HepG2 (cell line): ENCODE data around the gene KCNA1.

Source experiments
- BRF2 ChIP-seq: sonication (generic); formaldehyde crosslinking; IDR thresholded peaks from 2 replicates; pipeline ENCODE4 v1.8.1; 2022; ENCODE audit warnings: mild to moderate bottlenecking, missing genetic modification reagents
- CC2D1A ChIP-seq: sonication (generic); formaldehyde crosslinking; IDR thresholded peaks from 2 replicates; pipeline ENCODE4 v1.8.1; 2023; ENCODE audit warnings: mild to moderate bottlenecking, missing genetic modification reagents
- CREM ChIP-seq, 2 experiments: sonication (generic) in 1 of 2; formaldehyde crosslinking in 1 of 2; IDR thresholded peaks; 2 replicates each; pipeline versions ENCODE4 v1.4.0 to v1.6.1; 2016 to 2020; ENCODE audit warnings: antibody characterized with exemption in 1 of 2, mild to moderate bottlenecking in 1 of 2, missing genetic modification reagents in 1 of 2
- EP300 ChIP-seq, 3 experiments: sonication (generic) in 1 of 3; formaldehyde crosslinking in 1 of 3; IDR thresholded peaks; 2 replicates each; pipeline versions ENCODE4 v1.5.1 to v1.6.1; 2011 to 2020; ENCODE audit warnings: low read depth in 2 of 3, low read length in 2 of 3, borderline replicate concordance in 1 of 3, improper control_type of control experiment in 1 of 3, mild to moderate bottlenecking in 1 of 3, missing genetic modification reagents in 1 of 3, moderate library complexity in 1 of 3
- NR3C1 ChIP-seq: sonication (generic); formaldehyde crosslinking; IDR thresholded peaks from 2 replicates; pipeline ENCODE4 v1.4.0; 2020; ENCODE audit warnings: missing genetic modification reagents
- PLSCR1 ChIP-seq: sonication (generic); formaldehyde crosslinking; IDR thresholded peaks from 2 replicates; pipeline ENCODE4 v1.5.0; 2020; ENCODE audit warnings: missing genetic modification reagents, mild to moderate bottlenecking, borderline replicate concordance
- ZBTB10 ChIP-seq: sonication (generic); formaldehyde crosslinking; IDR thresholded peaks from 2 replicates; pipeline ENCODE4 v1.4.0; 2020; ENCODE audit warnings: missing genetic modification reagents, borderline replicate concordance
- ZFP36L1 ChIP-seq: sonication (generic); formaldehyde crosslinking; IDR thresholded peaks from 2 replicates; pipeline ENCODE4 v1.8.0; 2022; ENCODE audit warnings: mild to moderate bottlenecking, missing genetic modification reagents, moderate library complexity
- ZNF142 ChIP-seq: sonication (generic); formaldehyde crosslinking; IDR thresholded peaks from 2 replicates; pipeline ENCODE4 v1.4.0; 2020; ENCODE audit warnings: missing genetic modification reagents

- TF ChIP-seq CREM (IDR thresholded peaks at IDR 0.05) (no peak), CREM (CRISPR knock-in tag; IDR thresholded peaks at IDR 0.05) (no peak), PLSCR1 (CRISPR knock-in tag) (no peak), ZFP36L1 (CRISPR knock-in tag) (no peak), EP300 (IDR thresholded peaks at IDR 0.05; ENCODE audit: low read depth in 2 of 2, low read length in 2 of 2) (no peak), EP300 (CRISPR knock-in tag; IDR thresholded peaks at IDR 0.05; ENCODE audit: borderline replicate concordance) (no peak), BRF2 (CRISPR knock-in tag) (no peak), ZNF142 (CRISPR knock-in tag) (no peak), CC2D1A (CRISPR knock-in tag) (no peak), NR3C1 (CRISPR knock-in tag) (no peak), ZBTB10 (CRISPR knock-in tag) (no peak)
Observed at GRCh38 chr12:4908684-4909409, 858 bp upstream of the KCNA1 start.
